22Rv1 (cell line): ENCODE measurements around the gene NDNF.

Experiments used
- ZFX ChIP-seq: fragments of 450-650 bp; IDR thresholded peaks from 2 replicates; pipeline ENCODE4 v1.6.1; 2017; ENCODE audit warnings: antibody characterized with exemption, borderline replicate concordance
- TF ChIP-seq, protein P1 (sequence below): fragments of 450-650 bp; IDR thresholded peaks from 2 replicates; pipeline ENCODE4 v1.5.1; 2017; ENCODE audit warnings: mild to moderate bottlenecking

DNA sequence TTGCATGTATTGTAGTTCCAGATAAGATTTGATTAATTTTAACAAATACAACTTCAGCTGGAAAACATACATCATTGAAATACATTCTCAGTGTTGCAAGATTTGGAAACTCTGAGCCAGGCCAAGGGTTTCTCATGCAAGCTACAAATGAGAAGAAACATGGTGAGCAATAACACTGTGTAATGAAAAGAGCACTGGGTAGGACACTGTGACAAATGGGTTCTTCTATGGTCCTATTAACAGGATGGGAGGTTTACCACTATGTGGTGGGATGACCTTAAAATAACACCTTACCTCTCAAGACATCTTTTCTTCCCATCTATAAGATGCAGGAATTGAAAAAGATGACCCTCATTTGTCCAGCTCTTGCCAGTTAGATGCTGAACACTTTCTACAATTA, 19.6 kb upstream of the NDNF start:
- TF ChIP-seq, protein P1, sequence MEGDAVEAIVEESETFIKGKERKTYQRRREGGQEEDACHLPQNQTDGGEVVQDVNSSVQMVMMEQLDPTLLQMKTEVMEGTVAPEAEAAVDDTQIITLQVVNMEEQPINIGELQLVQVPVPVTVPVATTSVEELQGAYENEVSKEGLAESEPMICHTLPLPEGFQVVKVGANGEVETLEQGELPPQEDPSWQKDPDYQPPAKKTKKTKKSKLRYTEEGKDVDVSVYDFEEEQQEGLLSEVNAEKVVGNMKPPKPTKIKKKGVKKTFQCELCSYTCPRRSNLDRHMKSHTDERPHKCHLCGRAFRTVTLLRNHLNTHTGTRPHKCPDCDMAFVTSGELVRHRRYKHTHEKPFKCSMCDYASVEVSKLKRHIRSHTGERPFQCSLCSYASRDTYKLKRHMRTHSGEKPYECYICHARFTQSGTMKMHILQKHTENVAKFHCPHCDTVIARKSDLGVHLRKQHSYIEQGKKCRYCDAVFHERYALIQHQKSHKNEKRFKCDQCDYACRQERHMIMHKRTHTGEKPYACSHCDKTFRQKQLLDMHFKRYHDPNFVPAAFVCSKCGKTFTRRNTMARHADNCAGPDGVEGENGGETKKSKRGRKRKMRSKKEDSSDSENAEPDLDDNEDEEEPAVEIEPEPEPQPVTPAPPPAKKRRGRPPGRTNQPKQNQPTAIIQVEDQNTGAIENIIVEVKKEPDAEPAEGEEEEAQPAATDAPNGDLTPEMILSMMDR, result no peak
- TF ChIP-seq ZFX, result no peak
